ENCODE data around the gene SLC36A3. TPM values are rescaled to one million over a fixed set of nuclear protein-coding genes. Genes with fewer than 3 reads are reported as not detected.

The SLC36A3 gene
- total and polyA plus RNA-seq, 11 donors = not detected

- Histone ChIP-seq H3K27ac (peak within 1 kb of the TSS in 11 of 12 donors; percentile 62 to 91 (median 80)), H3K36me3 (no peaks in the 10 kb centered on the region), H3K27me3 (no peaks in the 10 kb centered on the region), H3K4me1 (peaks cover 0 to 56% (median 19%) of the 10 kb centered on the region in 12 donors), H3K9me3 (no peaks in the 10 kb centered on the region), H3K4me3 (peak within 1 kb of the TSS; percentile 54 to 89 (median 76))
- WGBS, 4 donors = 0 to 1% (median 1%) methylated on average over 24 to 52 of the region's 52 CpGs
- intact Hi-C loops (cut with DNase I) = no loop called here
- ATAC-seq = peak; percentile 96 to 98 (median 98)
- DNase-seq = peak; percentile 99 to 100 (median 100)
- TF ChIP-seq POLR2A (IDR thresholded peaks at IDR 0.05) = peak in 1 of 2 donors; percentile 90
- no peak for TF ChIP-seq CTCF (IDR thresholded peaks at IDR 0.05)
Observed at GRCh38 chr5:151252762-151253604, 50.6 kb downstream of the SLC36A3 start, which contains the start of gene GM2A. Gene GM2A, plus strand, starts transcription at chr5:151253185. Its CDS starts 32 bp downstream, at chr5:151253217.

DNA sequence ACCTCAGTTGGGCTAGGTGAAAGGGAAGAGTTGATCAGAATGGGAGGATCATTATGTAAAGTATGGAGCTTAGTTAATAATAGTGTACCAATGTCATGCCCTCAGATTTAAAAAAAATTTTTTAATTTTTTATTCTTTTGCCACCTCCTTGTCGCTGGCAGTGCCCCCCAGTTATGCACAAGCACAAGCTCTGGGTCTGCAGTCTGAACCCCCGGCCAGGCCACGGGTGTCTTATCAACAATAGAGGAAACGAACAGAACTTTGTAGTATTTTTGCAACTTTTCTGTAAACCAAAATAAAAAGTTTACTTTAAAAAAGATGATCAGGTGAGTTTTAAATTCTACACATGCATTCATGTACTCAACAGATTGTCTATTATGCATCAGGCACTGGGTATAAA, 51.9 kb downstream of the SLC36A3 start:
- H3K4me1 ChIP-seq = peaks cover 0 to 44% (median 16%) of the 10 kb centered on the region in 12 donors
- no peaks in the 10 kb centered on the region for H3K27me3 ChIP-seq
- 94 to 97% (median 95%) methylated on average over 4 of the region's 4 CpGs for WGBS, 4 donors
- no peaks in the 10 kb centered on the region for H3K9me3 ChIP-seq
- peak overlapping the region in 2 of 12 donors; percentile 81 to 88 for H3K27ac ChIP-seq
- intact Hi-C loops (cut with DNase I) = no loop called here
- TF ChIP-seq POLR2A (IDR thresholded peaks at IDR 0.05) (no peak), CTCF (IDR thresholded peaks at IDR 0.05) (no peak)
- H3K36me3 ChIP-seq = no peaks in the 10 kb centered on the region
- peak overlapping the region in 2 of 12 donors; percentile 64 to 84 for H3K4me3 ChIP-seq
- DNase-seq = no peak
- no peak for ATAC-seq

DNA sequence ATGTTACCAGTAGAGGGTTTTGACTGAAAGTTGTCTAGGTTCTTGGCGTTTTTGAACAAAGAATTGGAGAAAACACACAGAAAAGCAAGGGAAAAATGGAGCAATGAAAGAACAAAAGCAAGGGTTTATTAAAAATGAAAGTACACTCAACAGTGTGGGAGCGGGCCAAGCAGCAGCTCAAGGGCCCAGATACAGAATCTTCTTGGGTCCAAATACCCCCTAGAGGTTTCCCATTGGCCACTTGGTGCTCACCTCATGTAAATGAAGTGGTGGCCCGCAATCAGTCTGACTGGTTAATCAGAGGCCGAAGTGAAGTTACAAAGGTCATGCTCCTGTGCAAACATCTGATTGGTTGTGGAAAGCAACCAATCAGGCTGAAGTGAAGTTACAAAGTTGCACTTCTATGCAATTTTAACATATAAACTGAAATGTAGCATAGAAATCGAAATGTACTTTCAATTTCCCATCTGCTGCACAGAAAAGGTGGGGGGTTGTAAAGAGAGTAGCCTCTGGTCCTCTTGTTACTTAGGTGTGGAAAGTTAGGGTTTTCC, 52.5 kb downstream of the SLC36A3 start:
- TF ChIP-seq POLR2A (IDR thresholded peaks at IDR 0.05) = no peak
- TF ChIP-seq CTCF (IDR thresholded peaks at IDR 0.05) = no peak
- Histone ChIP-seq H3K27me3 (no peaks in the 10 kb centered on the region), H3K27ac (peak overlapping the region in 1 of 12 donors; percentile 13), H3K36me3 (no peaks in the 10 kb centered on the region), H3K4me3 (no peak overlapping the region), H3K9me3 (no peaks in the 10 kb centered on the region), H3K4me1 (peaks cover 0 to 38% (median 16%) of the 10 kb centered on the region in 12 donors)
- intact Hi-C loops (cut with DNase I) = no loop called here
- DNase-seq (no peak), ATAC-seq (no peak)
- 93 to 94% (median 94%) methylated on average over 5 of the region's 5 CpGs for WGBS, 4 donors

GRCh38 chr5:151250346-151251000, 53.1 kb downstream of the SLC36A3 start:
- Histone ChIP-seq H3K4me3 (no peak overlapping the region), H3K27ac (peak overlapping the region in 1 of 12 donors; percentile 13), H3K36me3 (no peaks in the 10 kb centered on the region), H3K9me3 (no peaks in the 10 kb centered on the region), H3K4me1 (peaks cover 0 to 32% (median 15%) of the 10 kb centered on the region in 12 donors), H3K27me3 (no peaks in the 10 kb centered on the region)
- WGBS, 4 donors = 88% methylated on average over 10 of the region's 10 CpGs
- TF ChIP-seq CTCF (IDR thresholded peaks at IDR 0.05) = no peak
- no peak for TF ChIP-seq POLR2A (IDR thresholded peaks at IDR 0.05)
- DNase-seq = no peak
- ATAC-seq = no peak
- intact Hi-C loops (cut with DNase I) = no loop called here

All from heart left ventricle (tissue), 16 donors.